Measurements from ENCODE around the gene KIF1A.

KIF1A gene

GRCh38 chr2:240725671-240726070 is 94.3 kb downstream of the KIF1A start:
- Histone ChIP-seq H3K9me3 (ENCODE audit: control insufficient read depth, low read length) (no peaks in the 10 kb centered on the region), H3K27me3 (ENCODE audit: control insufficient read depth, insufficient read depth, low read length, poor library complexity, severe bottlenecking) (no peaks in the 10 kb centered on the region), H3K27ac (ENCODE audit: insufficient read depth, low read depth, low read length, poor library complexity, severe bottlenecking) (no peak overlapping the region), H3K4me1 (ENCODE audit: control insufficient read depth, insufficient read depth, low read length) (no peaks in the 10 kb centered on the region), H3K36me3 (ENCODE audit: control insufficient read depth, insufficient read depth, low read length) (no peaks in the 10 kb centered on the region), H3K4me3 (ENCODE audit: insufficient read depth, low read depth, low read length) (no peak overlapping the region)
- WGBS, 2 experiments, result 93 to 95% methylated on average over 7 of the region's 7 CpGs

- H3K4me1 ChIP-seq (ENCODE audit: control insufficient read depth, insufficient read depth, low read length), result no peaks in the 10 kb centered on the region
- no peak overlapping the region for H3K4me3 ChIP-seq (ENCODE audit: insufficient read depth, low read depth, low read length)
- WGBS, 2 experiments, result 93 to 94% methylated on average over 12 of the region's 12 CpGs
- H3K36me3 ChIP-seq (ENCODE audit: control insufficient read depth, insufficient read depth, low read length), result no peaks in the 10 kb centered on the region
- H3K27ac ChIP-seq (ENCODE audit: insufficient read depth, low read depth, low read length, poor library complexity, severe bottlenecking), result no peak overlapping the region
- no peaks in the 10 kb centered on the region for H3K27me3 ChIP-seq (ENCODE audit: control insufficient read depth, insufficient read depth, low read length, poor library complexity, severe bottlenecking)
- no peaks in the 10 kb centered on the region for H3K9me3 ChIP-seq (ENCODE audit: control insufficient read depth, low read length)
These were observed 94.8 kb downstream of the KIF1A start for GRCh38 chr2:240725266-240725665.

- Histone ChIP-seq H3K36me3 (ENCODE audit: control insufficient read depth, insufficient read depth, low read length) (no peaks in the 10 kb centered on the region), H3K27ac (ENCODE audit: insufficient read depth, low read depth, low read length, poor library complexity, severe bottlenecking) (no peak overlapping the region), H3K9me3 (ENCODE audit: control insufficient read depth, low read length) (no peaks in the 10 kb centered on the region), H3K27me3 (ENCODE audit: control insufficient read depth, insufficient read depth, low read length, poor library complexity, severe bottlenecking) (no peaks in the 10 kb centered on the region), H3K4me1 (ENCODE audit: control insufficient read depth, insufficient read depth, low read length) (no peaks in the 10 kb centered on the region), H3K4me3 (ENCODE audit: insufficient read depth, low read depth, low read length) (no peak overlapping the region)
- WGBS, 2 experiments, result 94 to 96% methylated on average over 10 of the region's 10 CpGs
These were observed 95.6 kb downstream of the KIF1A start for GRCh38 chr2:240724431-240724830.

- no peaks in the 10 kb centered on the region for H3K9me3 ChIP-seq (ENCODE audit: control insufficient read depth, low read length)
- H3K27me3 ChIP-seq (ENCODE audit: control insufficient read depth, insufficient read depth, low read length, poor library complexity, severe bottlenecking), result no peaks in the 10 kb centered on the region
- no peak overlapping the region for H3K27ac ChIP-seq (ENCODE audit: insufficient read depth, low read depth, low read length, poor library complexity, severe bottlenecking)
- H3K4me3 ChIP-seq (ENCODE audit: insufficient read depth, low read depth, low read length), result no peak overlapping the region
- no peaks in the 10 kb centered on the region for H3K36me3 ChIP-seq (ENCODE audit: control insufficient read depth, insufficient read depth, low read length)
- no peaks in the 10 kb centered on the region for H3K4me1 ChIP-seq (ENCODE audit: control insufficient read depth, insufficient read depth, low read length)
- WGBS, 2 experiments, result 95% methylated on average over 9 of the region's 9 CpGs
These were observed 96.2 kb downstream of the KIF1A start for GRCh38 chr2:240723851-240724250.

GRCh38 chr2:240722796-240723735 is 97.0 kb downstream of the KIF1A start:
- H3K27me3 ChIP-seq (ENCODE audit: control insufficient read depth, insufficient read depth, low read length, poor library complexity, severe bottlenecking), result no peaks in the 10 kb centered on the region
- no peak overlapping the region for H3K4me3 ChIP-seq (ENCODE audit: insufficient read depth, low read depth, low read length)
- H3K4me1 ChIP-seq (ENCODE audit: control insufficient read depth, insufficient read depth, low read length), result no peaks in the 10 kb centered on the region
- H3K36me3 ChIP-seq (ENCODE audit: control insufficient read depth, insufficient read depth, low read length), result no peaks in the 10 kb centered on the region
- H3K9me3 ChIP-seq (ENCODE audit: control insufficient read depth, low read length), result no peaks in the 10 kb centered on the region
- WGBS, 2 experiments, result 94% methylated on average over 32 of the region's 32 CpGs
- no peak overlapping the region for H3K27ac ChIP-seq (ENCODE audit: insufficient read depth, low read depth, low read length, poor library complexity, severe bottlenecking)

GRCh38 chr2:240722376-240722775 is 97.6 kb downstream of the KIF1A start:
- H3K4me3 ChIP-seq (ENCODE audit: insufficient read depth, low read depth, low read length), result no peak overlapping the region
- H3K27ac ChIP-seq (ENCODE audit: insufficient read depth, low read depth, low read length, poor library complexity, severe bottlenecking), result no peak overlapping the region
- H3K4me1 ChIP-seq (ENCODE audit: control insufficient read depth, insufficient read depth, low read length), result no peaks in the 10 kb centered on the region
- H3K36me3 ChIP-seq (ENCODE audit: control insufficient read depth, insufficient read depth, low read length), result no peaks in the 10 kb centered on the region
- WGBS, 2 experiments, result 94 to 96% methylated on average over 16 of the region's 16 CpGs
- no peaks in the 10 kb centered on the region for H3K27me3 ChIP-seq (ENCODE audit: control insufficient read depth, insufficient read depth, low read length, poor library complexity, severe bottlenecking)
- H3K9me3 ChIP-seq (ENCODE audit: control insufficient read depth, low read length), result no peaks in the 10 kb centered on the region

GRCh38 chr2:240721596-240722180 is 98.3 kb downstream of the KIF1A start:
- no peaks in the 10 kb centered on the region for H3K9me3 ChIP-seq (ENCODE audit: control insufficient read depth, low read length)
- H3K27me3 ChIP-seq (ENCODE audit: control insufficient read depth, insufficient read depth, low read length, poor library complexity, severe bottlenecking), result no peaks in the 10 kb centered on the region
- 94 to 95% methylated on average over 20 of the region's 20 CpGs for WGBS, 2 experiments
- H3K36me3 ChIP-seq (ENCODE audit: control insufficient read depth, insufficient read depth, low read length), result no peaks in the 10 kb centered on the region
- no peaks in the 10 kb centered on the region for H3K4me1 ChIP-seq (ENCODE audit: control insufficient read depth, insufficient read depth, low read length)
- no peak overlapping the region for H3K4me3 ChIP-seq (ENCODE audit: insufficient read depth, low read depth, low read length)
- no peak overlapping the region for H3K27ac ChIP-seq (ENCODE audit: insufficient read depth, low read depth, low read length, poor library complexity, severe bottlenecking)

GRCh38 chr2:240720686-240721595 is 99.1 kb downstream of the KIF1A start:
- 95 to 96% methylated on average over 25 of the region's 25 CpGs for WGBS, 2 experiments
- no peak overlapping the region for H3K4me3 ChIP-seq (ENCODE audit: insufficient read depth, low read depth, low read length)
- H3K27me3 ChIP-seq (ENCODE audit: control insufficient read depth, insufficient read depth, low read length, poor library complexity, severe bottlenecking), result no peaks in the 10 kb centered on the region
- no peaks in the 10 kb centered on the region for H3K4me1 ChIP-seq (ENCODE audit: control insufficient read depth, insufficient read depth, low read length)
- H3K9me3 ChIP-seq (ENCODE audit: control insufficient read depth, low read length), result no peaks in the 10 kb centered on the region
- H3K27ac ChIP-seq (ENCODE audit: insufficient read depth, low read depth, low read length, poor library complexity, severe bottlenecking), result no peak overlapping the region
- H3K36me3 ChIP-seq (ENCODE audit: control insufficient read depth, insufficient read depth, low read length), result no peaks in the 10 kb centered on the region

GRCh38 chr2:240719676-240720545 is 100.1 kb downstream of the KIF1A start:
- Histone ChIP-seq H3K27ac (ENCODE audit: insufficient read depth, low read depth, low read length, poor library complexity, severe bottlenecking) (no peak overlapping the region), H3K36me3 (ENCODE audit: control insufficient read depth, insufficient read depth, low read length) (no peaks in the 10 kb centered on the region), H3K4me1 (ENCODE audit: control insufficient read depth, insufficient read depth, low read length) (no peaks in the 10 kb centered on the region), H3K9me3 (ENCODE audit: control insufficient read depth, low read length) (no peaks in the 10 kb centered on the region), H3K27me3 (ENCODE audit: control insufficient read depth, insufficient read depth, low read length, poor library complexity, severe bottlenecking) (no peaks in the 10 kb centered on the region), H3K4me3 (ENCODE audit: insufficient read depth, low read depth, low read length) (no peak overlapping the region)
- 91 to 94% methylated on average over 25 of the region's 25 CpGs for WGBS, 2 experiments

Data from ectodermal cell (in vitro differentiated cells).